Keratinocyte (primary cell): ENCODE results near the gene HOXD8. TPM values are rescaled to one million over a fixed set of nuclear protein-coding genes. Genes with fewer than 3 reads are reported as not detected.

Experiments
- DNase-seq: peaks from one replicate; pipeline ENCODE4 v3.0.0-alpha.2; 2011; ENCODE audit warnings: low read depth, missing footprints, low spot score
- FAIRE-seq: peaks from 2 replicates; lab custom pipeline; 2011; peaks lifted over from hg19 to GRCh38; lab: Jason Lieb, UNC
- H2AFZ ChIP-seq: 2 replicates; pipeline ENCODE4 v1.6.0; 2012; ENCODE audit warnings: low read length, control low read depth, inconsistent platforms; ENCODE audit not compliant: control insufficient read depth
- H3K27ac ChIP-seq: 2 replicates; pipeline ENCODE4 v1.5.1; 2011; ENCODE audit warnings: low read length; ENCODE audit not compliant: control insufficient read depth, insufficient read depth
- H3K27me3 ChIP-seq: 3 replicates; pipeline ENCODE4 v1.6.0; 2011; ENCODE audit warnings: low read length; ENCODE audit not compliant: control insufficient read depth, insufficient read depth; ENCODE audit errors: extremely low read depth
- H3K36me3 ChIP-seq, 2 experiments: 2 replicates in 1 of 2; 3 replicates in 1 of 2; pipeline ENCODE4 v1.5.1; 2011; ENCODE audit warnings: low read length in 2 of 2, mild to moderate bottlenecking in 1 of 2; ENCODE audit not compliant: control insufficient read depth in 2 of 2, insufficient read depth in 2 of 2; ENCODE audit errors: extremely low read depth in 1 of 2
- H3K4me1 ChIP-seq: 3 replicates; pipeline ENCODE4 v1.5.1; 2011; ENCODE audit warnings: low read length; ENCODE audit not compliant: control insufficient read depth, insufficient read depth; ENCODE audit errors: extremely low read depth
- H3K4me2 ChIP-seq: 3 replicates; pipeline ENCODE4 v1.6.0; 2011; ENCODE audit warnings: low read depth, low read length; ENCODE audit not compliant: control insufficient read depth, insufficient read depth; ENCODE audit errors: extremely low read depth
- H3K4me3 ChIP-seq, 3 experiments: fragments of 200-600 bp in 1 of 3; sonication (generic) in 1 of 3; 2 replicates in 2 of 3; 3 replicates in 1 of 3; pipeline ENCODE4 v1.5.1; 2011 to 2016; ENCODE audit warnings: low read length in 3 of 3, mild to moderate bottlenecking in 3 of 3, control low read depth in 2 of 3, inconsistent platforms in 1 of 3, low read depth in 1 of 3, mixed read lengths in 1 of 3, mixed run types in 1 of 3, moderate library complexity in 1 of 3; ENCODE audit not compliant: control insufficient read depth in 2 of 3, insufficient read depth in 2 of 3; ENCODE audit errors: extremely low read depth in 1 of 3
- H3K79me2 ChIP-seq: 2 replicates; pipeline ENCODE4 v1.6.0; 2012; ENCODE audit warnings: low read length; ENCODE audit not compliant: control insufficient read depth, insufficient read depth
- H3K9ac ChIP-seq: 3 replicates; pipeline ENCODE4 v1.6.0; 2011; ENCODE audit warnings: low read length; ENCODE audit not compliant: control insufficient read depth, insufficient read depth; ENCODE audit errors: extremely low read depth
- H3K9me1 ChIP-seq: 3 replicates; pipeline ENCODE4 v1.6.0; 2011; ENCODE audit warnings: low read length; ENCODE audit not compliant: control insufficient read depth, insufficient read depth; ENCODE audit errors: extremely low read depth
- H3K9me3 ChIP-seq: 2 replicates; pipeline ENCODE4 v1.5.1; 2012; ENCODE audit warnings: low read depth, low read length; ENCODE audit not compliant: control insufficient read depth
- H4K20me1 ChIP-seq: 3 replicates; pipeline ENCODE4 v1.6.0; 2011; ENCODE audit warnings: low read length; ENCODE audit not compliant: control insufficient read depth, insufficient read depth; ENCODE audit errors: extremely low read depth
- CTCF ChIP-seq, 3 experiments: IDR thresholded peaks in 1 of 3; conservative IDR thresholded peaks in 1 of 3; optimal IDR thresholded peaks in 1 of 3; 2 replicates in 2 of 3; 3 replicates in 1 of 3; pipeline versions ENCODE3 to v1.5.1; 2011; ENCODE audit warnings: low read length in 3 of 3, mild to moderate bottlenecking in 3 of 3, moderate library complexity in 2 of 3, control low read depth in 1 of 3, inconsistent platforms in 1 of 3; ENCODE audit not compliant: insufficient read depth in 2 of 3; ENCODE audit errors: extremely low read depth in 1 of 3
- EZH2 ChIP-seq: IDR thresholded peaks from one replicate; pipeline ENCODE4 v1.6.1; 2012; ENCODE audit warnings: inconsistent platforms, mild to moderate bottlenecking, low read length, moderate library complexity
- dilution Hi-C: fragments of 300-500 bp; cut with MboI; formaldehyde crosslinking; loops from one replicate; pipeline ENCODE4 v1.7.0; 2020; ENCODE audit warnings: low sequenced_read_pairs; ENCODE audit not compliant: extremely low pct_ligation_motif_present
- polyA plus RNA-seq, 5 experiments: library from polyadenylated mRNA; depleted of rRNA in 3 of 5; stranded (reverse) in 3 of 5; stranded (forward) in 1 of 5; unstranded in 1 of 5; fragments of >200 nt; gene quantifications; 1 replicate in 1 of 5; 2 replicates in 3 of 5; 3 replicates in 1 of 5; pipeline versions ENCODE4 v1.2.1 to v1.2.3, GENCODE V29; 2011 to 2012; ENCODE audit warnings: missing spikeins in 2 of 5, low read depth in 1 of 5, low replicate concordance in 1 of 5

The HOXD8 gene
- polyA plus RNA-seq, 1 donor (not counting 4 experiments of a cell fraction or from before 2014, with no cell fraction given), result not detected

DNA sequence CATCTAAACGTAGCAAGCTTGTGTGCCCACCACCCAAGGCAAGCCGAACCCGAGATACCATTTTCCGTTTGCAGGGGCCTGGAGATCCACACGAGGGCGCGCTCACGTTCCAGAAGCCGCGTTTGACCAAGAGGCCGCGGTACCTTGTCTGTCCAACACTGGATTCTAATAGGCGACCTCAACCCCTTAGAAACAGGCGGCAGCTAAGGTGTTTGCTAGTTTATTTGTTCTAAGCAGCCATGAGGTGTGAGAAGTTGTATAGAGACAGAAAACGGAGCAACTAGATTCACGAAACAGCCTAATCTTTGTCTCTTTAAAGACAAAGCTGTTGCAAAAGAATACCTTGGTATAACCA is 18.2 kb upstream of the HOXD8 start:
- H3K4me1 ChIP-seq, result peaks cover 2% of the 10 kb centered on the region
- no peak overlapping the region for H3K4me2 ChIP-seq
- FAIRE-seq, result no peak
- H3K27ac ChIP-seq, result no peak overlapping the region
- no peaks in the 10 kb centered on the region for H3K36me3 ChIP-seq
- no peaks in the 10 kb centered on the region for H3K9me1 ChIP-seq
- no peaks in the 10 kb centered on the region for H3K9me3 ChIP-seq
- DNase-seq, result no peak
- peaks cover 2% of the 10 kb centered on the region for H4K20me1 ChIP-seq
- H3K79me2 ChIP-seq, result no peaks in the 10 kb centered on the region
- no peak overlapping the region for H2AFZ ChIP-seq
- peaks cover 95% of the 10 kb centered on the region for H3K27me3 ChIP-seq
- H3K9ac ChIP-seq, result no peak overlapping the region
- TF ChIP-seq EZH2, result no peak
- TF ChIP-seq CTCF (optimal IDR thresholded peaks at IDR 0.05 in 1 of 3, IDR thresholded peaks at IDR 0.05 in 1 of 3, conservative IDR thresholded peaks at IDR 0.05 in 1 of 3; ENCODE audit: extremely low read depth in 1 of 3, insufficient read depth in 2 of 3, low read length in 3 of 3), result peak; percentile 55 to 83 (median 75)
- dilution Hi-C loops, result no loop called here
- H3K4me3 ChIP-seq, result no peak overlapping the region

DNA sequence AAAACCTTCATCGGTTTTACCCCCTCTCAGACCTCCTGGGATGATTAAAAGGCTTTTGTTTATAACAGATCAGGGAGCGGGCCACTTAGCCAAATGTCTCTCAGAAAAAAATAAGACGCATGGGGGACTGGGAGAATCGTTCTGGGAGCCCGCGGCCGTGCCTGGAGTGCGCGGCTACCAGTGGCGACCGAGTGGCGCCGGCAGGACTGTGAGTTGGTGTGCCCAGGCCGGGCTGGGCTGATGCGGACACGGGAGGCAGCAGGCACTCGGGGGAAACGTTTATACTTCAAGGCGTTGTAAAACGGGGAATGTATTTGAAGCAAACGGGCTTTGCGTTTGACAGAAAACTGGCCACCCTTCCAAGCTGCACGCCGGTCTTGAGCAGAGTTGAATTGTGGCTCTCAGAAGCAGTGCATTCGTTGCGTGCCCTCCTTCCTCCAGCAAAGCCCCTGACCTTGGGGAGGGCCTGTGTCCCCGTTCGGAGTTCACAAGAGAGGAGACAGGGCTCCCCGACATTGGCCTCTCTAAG is 17.6 kb upstream of the HOXD8 start:
- Histone ChIP-seq H3K4me3 (no peak overlapping the region), H3K79me2 (no peaks in the 10 kb centered on the region), H3K36me3 (no peaks in the 10 kb centered on the region), H3K9me1 (no peaks in the 10 kb centered on the region), H3K9me3 (peaks cover 4% of the 10 kb centered on the region), H2AFZ (no peak overlapping the region), H3K27ac (no peak overlapping the region), H4K20me1 (peaks cover 2% of the 10 kb centered on the region), H3K27me3 (peaks cover 95% of the 10 kb centered on the region), H3K4me1 (no peaks in the 10 kb centered on the region), H3K9ac (no peak overlapping the region), H3K4me2 (no peak overlapping the region)
- DNase-seq (no peak), FAIRE-seq (no peak)
- peak; percentile 62 for TF ChIP-seq EZH2
- TF ChIP-seq CTCF (optimal IDR thresholded peaks at IDR 0.05 in 1 of 3, IDR thresholded peaks at IDR 0.05 in 1 of 3, conservative IDR thresholded peaks at IDR 0.05 in 1 of 3; ENCODE audit: extremely low read depth in 1 of 3, insufficient read depth in 2 of 3, low read length in 3 of 3), result no peak
- dilution Hi-C loops, result no loop called here
